Neural cell (in vitro differentiated cells): ENCODE results near the gene LPP. TPM values are rescaled to one million over a fixed set of nuclear protein-coding genes. Genes with fewer than 3 reads are reported as not detected.

Experiments
- H2AFZ ChIP-seq: fragments of 200-600, 300-800 bp; sonication (generic), shearing (Covaris generic); 2 replicates; pipeline ENCODE4 v1.6.0; 2014; ENCODE audit warnings: low read depth, mild to moderate bottlenecking, antibody characterized with exemption, low read length, moderate library complexity
- H3F3A ChIP-seq: fragments of 200-600 bp; shearing (Covaris generic); 2 replicates; pipeline ENCODE4 v1.6.1; 2016; ENCODE audit warnings: mild to moderate bottlenecking, moderate library complexity, mixed read lengths, antibody characterized with exemption, low read length; ENCODE audit not compliant: insufficient read depth, poor library complexity, severe bottlenecking
- H3K27ac ChIP-seq: fragments of 200-600, 300-800 bp; sonication (generic), shearing (Covaris generic); 2 replicates; pipeline ENCODE4 v1.5.1; 2014; ENCODE audit warnings: mild to moderate bottlenecking, low read length, moderate library complexity
- H3K27me3 ChIP-seq: fragments of 300-800, 200-600 bp; sonication (generic), shearing (Covaris generic); 2 replicates; pipeline ENCODE4 v1.6.0; 2014; ENCODE audit warnings: mild to moderate bottlenecking, low read depth, low read length, moderate library complexity; ENCODE audit not compliant: insufficient read depth
- H3K36me3 ChIP-seq: fragments of 300-800, 200-600 bp; sonication (generic), shearing (Covaris generic); 2 replicates; pipeline ENCODE4 v1.5.1; 2014; ENCODE audit warnings: mild to moderate bottlenecking, antibody characterized with exemption, low read length, moderate library complexity; ENCODE audit not compliant: insufficient read depth
- H3K4me2 ChIP-seq: fragments of 300-800, 200-600 bp; sonication (generic), shearing (Covaris generic); 2 replicates; pipeline ENCODE4 v1.6.0; 2014; ENCODE audit warnings: mild to moderate bottlenecking, low read length
- H3K4me3 ChIP-seq: fragments of 300-800, 200-600 bp; sonication (generic), shearing (Covaris generic); 2 replicates; pipeline ENCODE4 v1.5.1; 2014; ENCODE audit warnings: mild to moderate bottlenecking, low read length, moderate library complexity
- H3K79me2 ChIP-seq: fragments of 200-600 bp; shearing (Covaris generic); replicated peaks from 2 replicates; pipeline ENCODE4 v1.6.0; 2014; ENCODE audit warnings: mild to moderate bottlenecking, low read length, moderate library complexity; ENCODE audit not compliant: insufficient read depth
- H3K9ac ChIP-seq: fragments of 300-800, 200-600 bp; sonication (generic), shearing (Covaris generic); 2 replicates; pipeline ENCODE4 v1.6.1; 2016; ENCODE audit warnings: mild to moderate bottlenecking, low read length, mixed read lengths
- H3K9me2 ChIP-seq: fragments of 200-600 bp; shearing (Covaris generic); 2 replicates; pipeline ENCODE4 v1.6.1; 2016; ENCODE audit warnings: mild to moderate bottlenecking, low read length, mixed read lengths; ENCODE audit not compliant: insufficient read depth
- H3K9me3 ChIP-seq: fragments of 200-600, 300-800 bp; sonication (generic), shearing (Covaris generic); 2 replicates; pipeline ENCODE4 v1.6.1; 2016; ENCODE audit warnings: mild to moderate bottlenecking, mixed run types, low read length, moderate library complexity, mixed read lengths
- H4K20me1 ChIP-seq: fragments of 200-600 bp; shearing (Covaris generic); 2 replicates; pipeline ENCODE4 v1.6.1; 2016; ENCODE audit warnings: mild to moderate bottlenecking, mixed run types; ENCODE audit not compliant: insufficient read depth
- CTCF ChIP-seq: fragments of 450-650 bp; IDR thresholded peaks from 2 replicates; pipeline ENCODE4 v1.5.1; 2014; ENCODE audit warnings: antibody characterized with exemption, mild to moderate bottlenecking, moderate library complexity; ENCODE audit not compliant: poor library complexity, severe bottlenecking
- EP300 ChIP-seq: fragments of 450-650 bp; conservative IDR thresholded peaks from 2 replicates; pipeline ENCODE4 v1.6.1; 2014; ENCODE audit warnings: antibody characterized with exemption, mild to moderate bottlenecking, moderate library complexity; ENCODE audit not compliant: poor library complexity, severe bottlenecking
- EZH2 ChIP-seq: fragments of 200-600, 300-800 bp; shearing (Covaris generic), sonication (generic); IDR thresholded peaks from 2 replicates; pipeline ENCODE4 v1.6.1; 2014; ENCODE audit warnings: antibody characterized with exemption, low read length, borderline replicate concordance, mild to moderate bottlenecking; ENCODE audit not compliant: insufficient read depth, poor library complexity, severe bottlenecking
- MXI1 ChIP-seq: fragments of 450-650 bp; conservative IDR thresholded peaks from 2 replicates; pipeline ENCODE4 v1.6.1; 2014; ENCODE audit warnings: antibody characterized with exemption, mild to moderate bottlenecking; ENCODE audit not compliant: poor library complexity, severe bottlenecking
- POLR2AphosphoS5 ChIP-seq: IDR thresholded peaks from 2 replicates; pipeline ENCODE4 v1.6.1; 2012
- RAD21 ChIP-seq: fragments of 450-650 bp; conservative IDR thresholded peaks from 2 replicates; pipeline ENCODE4 v1.6.1; 2014; ENCODE audit warnings: antibody characterized with exemption, mild to moderate bottlenecking, moderate library complexity
- SMC3 ChIP-seq: fragments of 450-650 bp; conservative IDR thresholded peaks from 2 replicates; pipeline ENCODE4 v1.6.1; 2014; ENCODE audit warnings: antibody characterized with exemption, mild to moderate bottlenecking, moderate library complexity; ENCODE audit not compliant: poor library complexity
- TAF1 ChIP-seq: IDR thresholded peaks from 2 replicates; pipeline ENCODE4 v1.6.1; 2012; ENCODE audit warnings: low read depth
- polyA plus RNA-seq: library from polyadenylated mRNA; depleted of rRNA; stranded (reverse); fragments of >200 nt; gene quantifications from 2 replicates; pipeline ENCODE4 v1.2.3, GENCODE V29; 2014
- TF ChIP-seq, protein P1 (sequence below): IDR thresholded peaks from 2 replicates; pipeline ENCODE4 v1.6.1; 2012; ENCODE audit warnings: borderline replicate concordance

Gene LPP
- polyA plus RNA-seq, 1 donor from 2014 or later = 3.0 TPM

DNA sequence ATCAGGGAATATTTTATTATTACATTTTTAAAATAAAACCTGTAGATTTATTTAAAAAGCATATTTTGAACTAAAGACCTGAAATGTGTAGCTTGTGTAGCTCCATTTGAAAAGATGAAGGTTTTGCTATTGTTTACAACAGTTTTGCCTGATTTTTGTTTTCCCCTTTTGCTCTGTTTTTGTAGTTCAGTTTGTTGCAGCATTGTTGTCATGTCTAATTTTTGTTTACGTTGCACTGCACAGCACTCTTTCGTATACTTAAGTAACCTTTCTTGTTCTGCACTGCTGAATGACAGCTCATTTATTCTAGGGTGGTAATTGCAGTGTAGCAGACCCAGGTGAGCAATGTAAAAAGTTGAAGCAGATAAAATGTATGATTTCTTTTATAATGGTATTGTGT is 435.8 kb downstream of the LPP start:
- Histone ChIP-seq H4K20me1 (no peaks in the 10 kb centered on the region), H3K27me3 (no peaks in the 10 kb centered on the region), H3F3A (no peaks in the 10 kb centered on the region), H2AFZ (no peak overlapping the region), H3K9me3 (no peaks in the 10 kb centered on the region), H3K27ac (no peak overlapping the region), H3K4me3 (no peak overlapping the region), H3K9me2 (no peaks in the 10 kb centered on the region), H3K36me3 (no peaks in the 10 kb centered on the region), H3K79me2 (no peaks in the 10 kb centered on the region), H3K9ac (no peak overlapping the region), H3K4me2 (no peak overlapping the region)
- TF ChIP-seq EP300 (no peak), CTCF (no peak), RAD21 (no peak), EZH2 (no peak), TAF1 (no peak), SMC3 (no peak), POLR2AphosphoS5 (no peak)
- TF ChIP-seq, protein P1, sequence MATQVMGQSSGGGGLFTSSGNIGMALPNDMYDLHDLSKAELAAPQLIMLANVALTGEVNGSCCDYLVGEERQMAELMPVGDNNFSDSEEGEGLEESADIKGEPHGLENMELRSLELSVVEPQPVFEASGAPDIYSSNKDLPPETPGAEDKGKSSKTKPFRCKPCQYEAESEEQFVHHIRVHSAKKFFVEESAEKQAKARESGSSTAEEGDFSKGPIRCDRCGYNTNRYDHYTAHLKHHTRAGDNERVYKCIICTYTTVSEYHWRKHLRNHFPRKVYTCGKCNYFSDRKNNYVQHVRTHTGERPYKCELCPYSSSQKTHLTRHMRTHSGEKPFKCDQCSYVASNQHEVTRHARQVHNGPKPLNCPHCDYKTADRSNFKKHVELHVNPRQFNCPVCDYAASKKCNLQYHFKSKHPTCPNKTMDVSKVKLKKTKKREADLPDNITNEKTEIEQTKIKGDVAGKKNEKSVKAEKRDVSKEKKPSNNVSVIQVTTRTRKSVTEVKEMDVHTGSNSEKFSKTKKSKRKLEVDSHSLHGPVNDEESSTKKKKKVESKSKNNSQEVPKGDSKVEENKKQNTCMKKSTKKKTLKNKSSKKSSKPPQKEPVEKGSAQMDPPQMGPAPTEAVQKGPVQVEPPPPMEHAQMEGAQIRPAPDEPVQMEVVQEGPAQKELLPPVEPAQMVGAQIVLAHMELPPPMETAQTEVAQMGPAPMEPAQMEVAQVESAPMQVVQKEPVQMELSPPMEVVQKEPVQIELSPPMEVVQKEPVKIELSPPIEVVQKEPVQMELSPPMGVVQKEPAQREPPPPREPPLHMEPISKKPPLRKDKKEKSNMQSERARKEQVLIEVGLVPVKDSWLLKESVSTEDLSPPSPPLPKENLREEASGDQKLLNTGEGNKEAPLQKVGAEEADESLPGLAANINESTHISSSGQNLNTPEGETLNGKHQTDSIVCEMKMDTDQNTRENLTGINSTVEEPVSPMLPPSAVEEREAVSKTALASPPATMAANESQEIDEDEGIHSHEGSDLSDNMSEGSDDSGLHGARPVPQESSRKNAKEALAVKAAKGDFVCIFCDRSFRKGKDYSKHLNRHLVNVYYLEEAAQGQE = no peak

GRCh38 chr3:188590557-188590956 is 436.6 kb downstream of the LPP start:
- Histone ChIP-seq H3K27me3 (no peaks in the 10 kb centered on the region), H3K4me2 (no peak overlapping the region), H3K4me3 (no peak overlapping the region), H2AFZ (no peak overlapping the region), H3F3A (no peaks in the 10 kb centered on the region), H3K27ac (no peak overlapping the region), H4K20me1 (no peaks in the 10 kb centered on the region), H3K9ac (no peak overlapping the region), H3K9me3 (no peaks in the 10 kb centered on the region), H3K36me3 (no peaks in the 10 kb centered on the region), H3K79me2 (no peaks in the 10 kb centered on the region), H3K9me2 (no peaks in the 10 kb centered on the region)
- TF ChIP-seq RAD21 = no peak
- TF ChIP-seq MXI1 = no peak
- no peak for TF ChIP-seq POLR2AphosphoS5
- TF ChIP-seq CTCF = no peak
- TF ChIP-seq SMC3 = no peak
- TF ChIP-seq EP300 = no peak
- TF ChIP-seq, protein P1 = no peak
- no peak for TF ChIP-seq EZH2
- TF ChIP-seq TAF1 = no peak
